Fibroblast of lung (primary cell): Measurements from ENCODE around the gene SEMA6A. TPM values are rescaled to one million over a fixed set of nuclear protein-coding genes. Genes with fewer than 3 reads are reported as not detected.

Experiments
- DNase-seq, 2 donors: peaks; one replicate each; pipeline versions ENCODE4 v3.0.0 to v3.0.0-alpha.2; 2010; ENCODE audit warnings: low read depth in 2 of 2
- H2AFZ ChIP-seq: 2 replicates; pipeline ENCODE4 v1.5.1; 2012; ENCODE audit warnings: low read length, control low read depth, inconsistent platforms
- H3K27ac ChIP-seq: 2 replicates; pipeline ENCODE4 v1.5.1; 2011; ENCODE audit warnings: low read length, control low read depth; ENCODE audit not compliant: insufficient read depth
- H3K27me3 ChIP-seq: 2 replicates; pipeline ENCODE4 v1.5.1; 2011; ENCODE audit warnings: mild to moderate bottlenecking, low read length; ENCODE audit not compliant: control insufficient read depth, insufficient read depth
- H3K36me3 ChIP-seq: 2 replicates; pipeline ENCODE4 v1.5.1; 2011; ENCODE audit warnings: low read length; ENCODE audit not compliant: control insufficient read depth, insufficient read depth
- H3K4me1 ChIP-seq: 2 replicates; pipeline ENCODE4 v1.5.1; 2011; ENCODE audit warnings: low read length; ENCODE audit not compliant: control insufficient read depth, insufficient read depth; ENCODE audit errors: extremely low read depth
- H3K4me2 ChIP-seq: 2 replicates; pipeline ENCODE4 v1.5.1; 2011; ENCODE audit warnings: low read length, control low read depth; ENCODE audit not compliant: insufficient read depth; ENCODE audit errors: extremely low read depth
- H3K4me3 ChIP-seq, 4 experiments: fragments of 200-600 bp in 1 of 4; sonication (generic) in 1 of 4; replicated peaks in 1 of 4; 2 replicates each; pipeline ENCODE4 v1.5.1; 2011 to 2016; ENCODE audit warnings: low read length in 4 of 4, low read depth in 3 of 4, mild to moderate bottlenecking in 3 of 4, control low read depth in 2 of 4, inconsistent platforms in 1 of 4, mixed read lengths in 1 of 4; ENCODE audit not compliant: insufficient read depth in 1 of 4; ENCODE audit errors: control extremely low read depth in 1 of 4
- H3K79me2 ChIP-seq: 2 replicates; pipeline ENCODE4 v1.5.1; 2012; ENCODE audit warnings: mild to moderate bottlenecking, low read length, inconsistent platforms; ENCODE audit not compliant: control insufficient read depth, insufficient read depth
- H3K9ac ChIP-seq: 2 replicates; pipeline ENCODE4 v1.5.1; 2011; ENCODE audit warnings: mild to moderate bottlenecking, low read length, control low read depth; ENCODE audit not compliant: insufficient read depth
- H3K9me3 ChIP-seq: 2 replicates; pipeline ENCODE4 v1.5.1; 2012; ENCODE audit warnings: low read depth, low read length; ENCODE audit not compliant: control insufficient read depth, insufficient read depth
- H4K20me1 ChIP-seq: 2 replicates; pipeline ENCODE4 v1.5.1; 2011; ENCODE audit warnings: low read length; ENCODE audit not compliant: control insufficient read depth, insufficient read depth; ENCODE audit errors: extremely low read depth
- CTCF ChIP-seq, 2 donors: IDR thresholded peaks in 1 of 2; conservative IDR thresholded peaks in 1 of 2; 1 replicate in 1 of 2; 2 replicates in 1 of 2; pipeline ENCODE4 v1.5.1; 2011 to 2012; ENCODE audit warnings: low read length in 2 of 2, control low read depth in 1 of 2, inconsistent platforms in 1 of 2, low read depth in 1 of 2, mild to moderate bottlenecking in 1 of 2
- EZH2 ChIP-seq: IDR thresholded peaks from 2 replicates; pipeline ENCODE4 v1.5.1; 2012; ENCODE audit warnings: low read length, control low read depth, mild to moderate bottlenecking; ENCODE audit errors: missing control alignments
- polyA plus RNA-seq, 2 donors: library from polyadenylated mRNA; depleted of rRNA in 1 of 2; stranded (reverse) in 1 of 2; unstranded in 1 of 2; fragments of >200 nt; gene quantifications; 2 replicates each; pipeline ENCODE4 v1.2.1, GENCODE V29; 2011 to 2012; ENCODE audit warnings: missing spikeins in 1 of 2
- total RNA-seq: library from RNA; depleted of rRNA; stranded (reverse); fragments of >200 nt; gene quantifications from 2 replicates; pipeline ENCODE4 v1.2.1, GENCODE V29; 2014

The SEMA6A gene
- total and polyA plus RNA-seq, 2 donors (not counting 1 experiment from before 2014, with no cell fraction given) = 0.17 to 0.22 TPM

GRCh38 chr5:116506488-116506887, 68.1 kb downstream of the SEMA6A start:
- Histone ChIP-seq H3K4me2 (no peak overlapping the region), H3K79me2 (no peaks in the 10 kb centered on the region), H3K9ac (no peak overlapping the region), H4K20me1 (no peaks in the 10 kb centered on the region), H3K4me1 (no peaks in the 10 kb centered on the region), H3K36me3 (no peaks in the 10 kb centered on the region), H3K9me3 (no peaks in the 10 kb centered on the region), H3K4me3 (no peak overlapping the region), H3K27me3 (no peaks in the 10 kb centered on the region), H3K27ac (no peak overlapping the region), H2AFZ (no peak overlapping the region)
- DNase-seq = peak in 1 of 2 donors; percentile 10
- TF ChIP-seq CTCF (conservative IDR thresholded peaks at IDR 0.05 in 1 of 2, IDR thresholded peaks at IDR 0.05 in 1 of 2; ENCODE audit: low read depth in 1 of 2, low read length in 2 of 2) = no peak
- TF ChIP-seq EZH2 = no peak

- H4K20me1 ChIP-seq = no peaks in the 10 kb centered on the region
- no peaks in the 10 kb centered on the region for H3K79me2 ChIP-seq
- no peaks in the 10 kb centered on the region for H3K27me3 ChIP-seq
- no peak overlapping the region for H3K4me2 ChIP-seq
- no peaks in the 10 kb centered on the region for H3K36me3 ChIP-seq
- H3K9ac ChIP-seq = no peak overlapping the region
- H3K4me1 ChIP-seq = no peaks in the 10 kb centered on the region
- TF ChIP-seq EZH2 (no peak), CTCF (conservative IDR thresholded peaks at IDR 0.05 in 1 of 2, IDR thresholded peaks at IDR 0.05 in 1 of 2; ENCODE audit: low read depth in 1 of 2, low read length in 2 of 2) (no peak)
- no peak for DNase-seq
- H2AFZ ChIP-seq = no peak overlapping the region
- H3K9me3 ChIP-seq = no peaks in the 10 kb centered on the region
- H3K4me3 ChIP-seq = no peak overlapping the region
- no peak overlapping the region for H3K27ac ChIP-seq
These were observed 69.9 kb downstream of the SEMA6A start for GRCh38 chr5:116504593-116505166.

GRCh38 chr5:116502616-116503015, 72.0 kb downstream of the SEMA6A start:
- Histone ChIP-seq H4K20me1 (no peaks in the 10 kb centered on the region), H3K27me3 (no peaks in the 10 kb centered on the region), H3K4me3 (no peak overlapping the region), H3K79me2 (no peaks in the 10 kb centered on the region), H3K27ac (no peak overlapping the region), H3K36me3 (no peaks in the 10 kb centered on the region), H3K4me2 (no peak overlapping the region), H3K9ac (no peak overlapping the region), H3K9me3 (no peaks in the 10 kb centered on the region), H2AFZ (no peak overlapping the region), H3K4me1 (no peaks in the 10 kb centered on the region)
- DNase-seq = peak; percentile 69 to 90
- TF ChIP-seq CTCF (conservative IDR thresholded peaks at IDR 0.05 in 1 of 2, IDR thresholded peaks at IDR 0.05 in 1 of 2; ENCODE audit: low read depth in 1 of 2, low read length in 2 of 2) = no peak
- TF ChIP-seq EZH2 = no peak
